HG02852 (cell line): Measurements from ENCODE around the gene GABPB2.

ENCODE experiments used
- ATAC-seq: cut with Tn5 transposase; IDR thresholded peaks from one replicate; pipeline ENCODE4 v1.9.1; 2021; ENCODE audit warnings: mild to moderate bottlenecking, moderate library complexity; ENCODE audit not compliant: unreplicated experiment

The GABPB2 gene

GRCh38 chr1:151070474-151071276 is at the start of gene GABPB2:
GABPB2 (plus strand) TSS chr1:151070761; CDS start chr1:151088190, 17,429 bp downstream.
- peak; percentile 73 for ATAC-seq

GRCh38 chr1:151024540-151025146 is 45.9 kb upstream of the GABPB2 start:
- no peak for ATAC-seq

- no peak for ATAC-seq
Measured at GRCh38 chr1:151026460-151026859, 44.1 kb upstream of the GABPB2 start.

GRCh38 chr1:151032164-151032563 is 38.4 kb upstream of the GABPB2 start:
- no peak for ATAC-seq

GRCh38 chr1:151035167-151035566 is 35.4 kb upstream of the GABPB2 start:
- no peak for ATAC-seq

- no peak for ATAC-seq
Measured at GRCh38 chr1:151036356-151036755, 34.2 kb upstream of the GABPB2 start, which contains the start of gene BNIPL. BNIPL (plus strand) TSS chr1:151036586; CDS start chr1:151036726, 140 bp downstream.

GRCh38 chr1:151037032-151037431 is 33.5 kb upstream of the GABPB2 start:
- no peak for ATAC-seq

- no peak for ATAC-seq
Measured at GRCh38 chr1:151039521-151039920, 31.0 kb upstream of the GABPB2 start.

- no peak for ATAC-seq
Measured at GRCh38 chr1:151043163-151043562, 27.4 kb upstream of the GABPB2 start.

- ATAC-seq: peak; percentile 62
Measured at GRCh38 chr1:151047591-151047924, 23.0 kb upstream of the GABPB2 start, which contains the start of gene C1orf56. C1orf56 (plus strand) TSS chr1:151047751; CDS start chr1:151047848, 97 bp downstream.

GRCh38 chr1:151047925-151048644 is 22.5 kb upstream of the GABPB2 start:
- ATAC-seq: peak; percentile 58

- no peak for ATAC-seq
Measured at GRCh38 chr1:151048645-151049032, 21.9 kb upstream of the GABPB2 start.

GRCh38 chr1:151049458-151049857 is 21.1 kb upstream of the GABPB2 start:
- no peak for ATAC-seq

GRCh38 chr1:151050051-151050688 is 20.4 kb upstream of the GABPB2 start:
- no peak for ATAC-seq

GRCh38 chr1:151051356-151052009 is 19.1 kb upstream of the GABPB2 start:
- ATAC-seq: no peak

- no peak for ATAC-seq
Measured at GRCh38 chr1:151054971-151055547, 15.5 kb upstream of the GABPB2 start.

- no peak for ATAC-seq
Measured at GRCh38 chr1:151055581-151055980, 15.0 kb upstream of the GABPB2 start.

GRCh38 chr1:151056149-151056548 is 14.4 kb upstream of the GABPB2 start:
- ATAC-seq: no peak

GRCh38 chr1:151058692-151059091 is 11.9 kb upstream of the GABPB2 start:
- ATAC-seq: no peak
